PC-3 (cell line): ENCODE data around the gene SPATA17.

Experiments
- EZH2 ChIP-seq: fragments of 300-600 bp; sonication (generic); IDR thresholded peaks from one replicate; pipeline ENCODE4 v1.6.1; 2017; ENCODE audit warnings: antibody characterized with exemption, mild to moderate bottlenecking, low read length; ENCODE audit not compliant: unreplicated experiment
- TF ChIP-seq, protein P1 (sequence below): fragments of 300-600 bp; sonication (generic); conservative IDR thresholded peaks from 2 replicates; pipeline ENCODE4 v1.5.1; 2017; ENCODE audit warnings: antibody characterized with exemption, low read depth, mild to moderate bottlenecking, low read length

DNA sequence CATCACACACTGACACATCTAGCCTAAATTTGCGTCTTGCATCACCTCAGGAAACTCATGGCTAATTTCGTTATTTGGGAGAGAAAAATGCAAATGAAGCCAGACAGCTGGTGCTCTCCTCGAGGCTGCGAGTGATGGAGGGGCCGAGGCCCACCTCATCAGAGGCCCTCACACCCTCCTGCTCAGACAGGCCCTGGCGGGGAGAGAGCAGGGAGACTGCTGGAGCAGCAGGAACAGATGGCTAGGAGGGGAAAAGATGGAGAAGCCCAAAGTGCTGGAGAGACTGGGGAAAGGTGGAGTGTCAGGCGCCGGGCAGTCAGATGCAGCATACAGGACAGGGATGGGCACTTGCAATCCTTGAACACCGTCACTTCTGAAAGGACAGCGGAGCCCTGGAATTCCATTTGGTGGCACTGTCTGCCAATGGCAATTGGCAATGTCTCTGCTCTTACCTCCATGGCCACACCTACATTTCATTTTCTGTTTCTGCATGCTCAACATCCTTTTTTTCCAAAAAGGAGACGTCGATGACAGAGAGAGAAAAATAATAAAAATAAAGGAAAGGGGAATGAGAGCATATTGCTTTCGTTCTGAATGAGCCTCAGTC, 286.2 kb downstream of the SPATA17 start:
- TF ChIP-seq, protein P1, sequence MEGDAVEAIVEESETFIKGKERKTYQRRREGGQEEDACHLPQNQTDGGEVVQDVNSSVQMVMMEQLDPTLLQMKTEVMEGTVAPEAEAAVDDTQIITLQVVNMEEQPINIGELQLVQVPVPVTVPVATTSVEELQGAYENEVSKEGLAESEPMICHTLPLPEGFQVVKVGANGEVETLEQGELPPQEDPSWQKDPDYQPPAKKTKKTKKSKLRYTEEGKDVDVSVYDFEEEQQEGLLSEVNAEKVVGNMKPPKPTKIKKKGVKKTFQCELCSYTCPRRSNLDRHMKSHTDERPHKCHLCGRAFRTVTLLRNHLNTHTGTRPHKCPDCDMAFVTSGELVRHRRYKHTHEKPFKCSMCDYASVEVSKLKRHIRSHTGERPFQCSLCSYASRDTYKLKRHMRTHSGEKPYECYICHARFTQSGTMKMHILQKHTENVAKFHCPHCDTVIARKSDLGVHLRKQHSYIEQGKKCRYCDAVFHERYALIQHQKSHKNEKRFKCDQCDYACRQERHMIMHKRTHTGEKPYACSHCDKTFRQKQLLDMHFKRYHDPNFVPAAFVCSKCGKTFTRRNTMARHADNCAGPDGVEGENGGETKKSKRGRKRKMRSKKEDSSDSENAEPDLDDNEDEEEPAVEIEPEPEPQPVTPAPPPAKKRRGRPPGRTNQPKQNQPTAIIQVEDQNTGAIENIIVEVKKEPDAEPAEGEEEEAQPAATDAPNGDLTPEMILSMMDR: peak; percentile 47
- TF ChIP-seq EZH2: no peak
